Astrocyte (in vitro differentiated cells and primary cell): ENCODE measurements around the gene CHN2. TPM values are rescaled to one million over a fixed set of nuclear protein-coding genes. Genes with fewer than 3 reads are reported as not detected.
A peak's percentile ranks its signal among the peaks of the same experiment; 100 is the strongest.

ENCODE experiments used
- DNase-seq: peaks from one replicate; pipeline ENCODE4 v3.0.0-alpha.2; 2010; ENCODE audit warnings: low read depth
- FAIRE-seq: peaks from 2 replicates; lab custom pipeline; 2011; peaks lifted over from hg19 to GRCh38; lab: Jason Lieb, UNC
- H2AFZ ChIP-seq: 2 replicates; pipeline ENCODE4 v1.6.0; 2012; ENCODE audit warnings: low read depth, low read length, inconsistent platforms
- H3K27ac ChIP-seq: 2 replicates; pipeline ENCODE4 v1.5.1; 2011; ENCODE audit warnings: low read depth, low read length, inconsistent platforms
- H3K27me3 ChIP-seq: 2 replicates; pipeline ENCODE4 v1.6.0; 2011; ENCODE audit warnings: low read length, inconsistent platforms; ENCODE audit not compliant: insufficient read depth
- H3K36me3 ChIP-seq: 2 replicates; pipeline ENCODE4 v1.5.1; 2011; ENCODE audit warnings: low read length, inconsistent platforms; ENCODE audit not compliant: insufficient read depth
- H3K4me1 ChIP-seq: 2 replicates; pipeline ENCODE4 v1.5.1; 2011; ENCODE audit warnings: low read length, inconsistent platforms; ENCODE audit not compliant: insufficient read depth
- H3K4me2 ChIP-seq: 2 replicates; pipeline ENCODE4 v1.6.0; 2012; ENCODE audit warnings: low read length, inconsistent platforms
- H3K4me3 ChIP-seq: 2 replicates; pipeline ENCODE4 v1.5.1; 2011; ENCODE audit warnings: low read depth, mild to moderate bottlenecking, low read length, inconsistent platforms; ENCODE audit not compliant: insufficient read depth
- H3K79me2 ChIP-seq: 2 replicates; pipeline ENCODE4 v1.6.0; 2012; ENCODE audit warnings: mild to moderate bottlenecking, low read length, inconsistent platforms; ENCODE audit not compliant: insufficient read depth
- H3K9ac ChIP-seq: 2 replicates; pipeline ENCODE4 v1.6.0; 2012; ENCODE audit warnings: mild to moderate bottlenecking, low read length, inconsistent platforms
- H3K9me3 ChIP-seq: 2 replicates; pipeline ENCODE4 v1.5.1; 2012; ENCODE audit warnings: low read depth, mild to moderate bottlenecking, low read length, inconsistent platforms; ENCODE audit not compliant: insufficient read depth
- H4K20me1 ChIP-seq: 2 replicates; pipeline ENCODE4 v1.6.0; 2012; ENCODE audit warnings: low read length, inconsistent platforms; ENCODE audit not compliant: insufficient read depth
- H3K27ac Mint-ChIP-seq: one replicate; pipeline ENCODE4 v1.8.0; 2021; ENCODE audit warnings: mild to moderate bottlenecking, mixed read lengths; ENCODE audit not compliant: unreplicated experiment
- H3K27me3 Mint-ChIP-seq: one replicate; pipeline ENCODE4 v1.8.0; 2021; ENCODE audit warnings: low read depth, mixed read lengths; ENCODE audit not compliant: unreplicated experiment
- H3K36me3 Mint-ChIP-seq: one replicate; pipeline ENCODE4 v1.8.0; 2021; ENCODE audit warnings: low read depth, mixed read lengths; ENCODE audit not compliant: unreplicated experiment
- H3K4me1 Mint-ChIP-seq: one replicate; pipeline ENCODE4 v1.8.0; 2021; ENCODE audit warnings: low read depth, mixed read lengths; ENCODE audit not compliant: unreplicated experiment
- H3K4me3 Mint-ChIP-seq: one replicate; pipeline ENCODE4 v1.8.0; 2021; ENCODE audit warnings: mild to moderate bottlenecking, moderate library complexity, mixed read lengths; ENCODE audit not compliant: unreplicated experiment
- H3K9me3 Mint-ChIP-seq: one replicate; pipeline ENCODE4 v1.8.0; 2021; ENCODE audit warnings: mild to moderate bottlenecking, mixed read lengths; ENCODE audit not compliant: unreplicated experiment
- EZH2 ChIP-seq: IDR thresholded peaks from 2 replicates; pipeline ENCODE4 v1.6.1; 2012; ENCODE audit warnings: mild to moderate bottlenecking, low read length, inconsistent platforms; ENCODE audit not compliant: insufficient read depth
- total RNA-seq: library from RNA; stranded (reverse); gene quantifications from 2 replicates; pipeline ENCODE4 v1.2.1, GENCODE V29; 2021
- TF ChIP-seq, protein P1 (sequence below): IDR thresholded peaks from 2 replicates; pipeline ENCODE4 v1.5.1; 2011; ENCODE audit warnings: low read depth, mild to moderate bottlenecking, inconsistent platforms, low read length, moderate library complexity; ENCODE audit not compliant: insufficient read depth

Gene CHN2
- total RNA-seq, 1 donor from 2014 or later = 2.5 TPM

DNA sequence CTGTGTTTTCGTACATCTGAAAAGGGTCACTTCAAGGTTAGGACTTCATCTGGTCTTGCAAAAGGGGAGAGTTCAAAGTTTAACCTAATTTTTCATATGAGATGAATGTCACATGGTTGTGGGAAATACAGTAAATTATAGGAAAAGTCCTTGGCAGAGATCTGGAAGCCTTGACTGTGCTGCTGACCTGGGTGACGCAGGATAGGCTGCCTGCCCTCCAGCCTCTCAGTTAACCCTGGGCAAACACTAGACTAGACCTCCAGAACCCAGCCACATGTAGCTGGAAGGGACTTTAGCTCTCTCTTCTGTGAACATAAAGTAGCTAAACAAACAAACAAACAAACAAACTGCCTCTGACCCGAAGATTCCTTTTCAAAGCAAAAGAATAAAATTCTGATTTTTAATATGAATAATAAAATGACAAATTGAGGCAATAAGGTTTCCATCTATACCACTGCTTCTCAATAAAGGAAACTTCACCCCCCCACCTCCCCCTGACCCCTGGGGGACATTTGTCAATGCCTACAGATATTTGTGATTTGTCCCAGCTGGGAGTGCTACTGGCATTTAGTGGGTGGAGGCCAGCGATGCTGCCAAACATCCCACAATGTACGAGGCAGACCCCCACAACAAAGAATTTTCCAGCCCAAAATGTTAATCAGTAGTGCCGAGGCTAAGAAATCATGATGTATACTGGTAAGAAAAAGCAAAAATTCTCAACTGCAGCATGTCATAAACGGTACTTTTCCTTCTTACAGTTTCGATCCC lies 293.8 kb downstream of the CHN2 start:
- no peaks in the 10 kb centered on the region for H3K36me3 Mint-ChIP-seq
- H3K9ac ChIP-seq = peak overlapping the region; percentile 34
- H2AFZ ChIP-seq = no peak overlapping the region

DNA sequence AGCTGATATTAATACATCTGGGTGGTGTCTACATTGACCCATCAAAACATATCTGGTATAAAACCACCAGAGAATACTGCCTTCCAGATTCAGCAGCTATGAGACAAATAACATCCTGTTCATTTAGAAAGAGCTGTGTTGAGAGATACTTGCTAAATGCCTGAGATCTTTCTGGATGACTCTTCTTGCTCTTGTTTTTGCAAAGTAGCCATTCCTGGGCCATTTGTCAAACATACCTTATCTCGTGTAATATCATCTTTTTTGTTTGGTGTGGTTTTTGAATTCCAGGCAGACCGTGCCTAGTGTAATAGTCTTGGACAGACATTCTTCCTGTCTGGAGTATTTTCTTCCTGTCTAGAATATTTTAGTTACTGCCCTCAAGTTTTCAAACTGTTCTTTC lies 294.4 kb downstream of the CHN2 start:
- Mint-ChIP-seq H3K36me3 (no peaks in the 10 kb centered on the region), H3K27ac (peak overlapping the region; percentile 97), H3K4me3 (no peak overlapping the region), H3K4me1 (peaks cover 61% of the 10 kb centered on the region), H3K9me3 (no peaks in the 10 kb centered on the region), H3K27me3 (no peaks in the 10 kb centered on the region)
- H3K4me3 ChIP-seq = no peak overlapping the region
- no peaks in the 10 kb centered on the region for H3K27me3 ChIP-seq
- no peak for TF ChIP-seq EZH2
- TF ChIP-seq, protein P1, sequence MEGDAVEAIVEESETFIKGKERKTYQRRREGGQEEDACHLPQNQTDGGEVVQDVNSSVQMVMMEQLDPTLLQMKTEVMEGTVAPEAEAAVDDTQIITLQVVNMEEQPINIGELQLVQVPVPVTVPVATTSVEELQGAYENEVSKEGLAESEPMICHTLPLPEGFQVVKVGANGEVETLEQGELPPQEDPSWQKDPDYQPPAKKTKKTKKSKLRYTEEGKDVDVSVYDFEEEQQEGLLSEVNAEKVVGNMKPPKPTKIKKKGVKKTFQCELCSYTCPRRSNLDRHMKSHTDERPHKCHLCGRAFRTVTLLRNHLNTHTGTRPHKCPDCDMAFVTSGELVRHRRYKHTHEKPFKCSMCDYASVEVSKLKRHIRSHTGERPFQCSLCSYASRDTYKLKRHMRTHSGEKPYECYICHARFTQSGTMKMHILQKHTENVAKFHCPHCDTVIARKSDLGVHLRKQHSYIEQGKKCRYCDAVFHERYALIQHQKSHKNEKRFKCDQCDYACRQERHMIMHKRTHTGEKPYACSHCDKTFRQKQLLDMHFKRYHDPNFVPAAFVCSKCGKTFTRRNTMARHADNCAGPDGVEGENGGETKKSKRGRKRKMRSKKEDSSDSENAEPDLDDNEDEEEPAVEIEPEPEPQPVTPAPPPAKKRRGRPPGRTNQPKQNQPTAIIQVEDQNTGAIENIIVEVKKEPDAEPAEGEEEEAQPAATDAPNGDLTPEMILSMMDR = no peak
- no peak overlapping the region for H2AFZ ChIP-seq
- FAIRE-seq (peak; percentile 96), DNase-seq (peak; percentile 93)
- H3K27ac ChIP-seq = peak overlapping the region; percentile 86
- no peaks in the 10 kb centered on the region for H4K20me1 ChIP-seq
- peak overlapping the region; percentile 65 for H3K4me2 ChIP-seq
- H3K4me1 ChIP-seq = peaks cover 5% of the 10 kb centered on the region
- H3K9me3 ChIP-seq = no peaks in the 10 kb centered on the region
- no peaks in the 10 kb centered on the region for H3K36me3 ChIP-seq
- H3K79me2 ChIP-seq = no peaks in the 10 kb centered on the region
- peak overlapping the region; percentile 34 for H3K9ac ChIP-seq

More for the DNA sequence above, 293.8 kb downstream of the CHN2 start:
- Histone ChIP-seq H4K20me1 (no peaks in the 10 kb centered on the region), H3K4me3 (no peak overlapping the region), H3K27me3 (peaks cover under 1% of the 10 kb centered on the region), H3K79me2 (no peaks in the 10 kb centered on the region), H3K27ac (peak overlapping the region; percentile 24), H3K4me2 (peak overlapping the region; percentile 65), H3K4me1 (peaks cover 5% of the 10 kb centered on the region), H3K36me3 (no peaks in the 10 kb centered on the region), H3K9me3 (no peaks in the 10 kb centered on the region)
- peak overlapping the region; percentile 23 for H3K4me3 Mint-ChIP-seq
- H3K4me1 Mint-ChIP-seq = peaks cover 65% of the 10 kb centered on the region
- H3K9me3 Mint-ChIP-seq = no peaks in the 10 kb centered on the region
- no peaks in the 10 kb centered on the region for H3K27me3 Mint-ChIP-seq
- peak; percentile 29 for FAIRE-seq
- no peak for DNase-seq
- TF ChIP-seq, protein P1 = no peak
- TF ChIP-seq EZH2 = no peak
- peak overlapping the region; percentile 97 for H3K27ac Mint-ChIP-seq

DNA sequence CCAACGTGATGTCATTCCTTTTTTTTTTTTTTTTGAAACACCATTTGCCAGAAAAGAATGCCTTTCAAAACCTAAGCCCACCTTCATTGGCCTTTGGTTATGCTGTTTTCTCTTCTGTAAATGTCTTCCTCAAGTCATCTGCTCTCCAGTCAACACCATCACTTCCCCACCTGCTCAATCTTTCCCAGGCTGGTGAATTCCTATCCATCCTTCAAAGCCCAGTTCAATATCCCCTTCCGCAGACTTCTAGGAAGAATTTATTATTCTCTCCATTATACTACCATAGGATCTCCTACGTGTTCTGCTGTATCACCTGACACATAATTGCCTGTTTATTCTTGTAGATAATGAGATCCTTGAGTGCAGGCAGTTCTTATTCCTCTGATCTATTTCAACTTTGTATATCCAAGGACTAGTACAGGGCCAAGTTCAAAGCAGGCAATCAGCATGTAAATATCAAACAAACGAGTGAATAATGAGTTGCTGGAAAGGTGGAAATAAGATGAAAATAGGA lies 295.6 kb downstream of the CHN2 start:
- no peak for FAIRE-seq

More for the DNA sequence above, 295.6 kb downstream of the CHN2 start:
- Histone ChIP-seq H3K4me2 (no peak overlapping the region), H3K4me3 (no peak overlapping the region), H4K20me1 (no peaks in the 10 kb centered on the region), H3K9ac (no peak overlapping the region), H3K9me3 (no peaks in the 10 kb centered on the region), H3K79me2 (no peaks in the 10 kb centered on the region), H3K27ac (peak overlapping the region; percentile 86), H2AFZ (no peak overlapping the region), H3K27me3 (no peaks in the 10 kb centered on the region), H3K4me1 (peaks cover 5% of the 10 kb centered on the region), H3K36me3 (no peaks in the 10 kb centered on the region)
- no peaks in the 10 kb centered on the region for H3K9me3 Mint-ChIP-seq
- peak overlapping the region; percentile 97 for H3K27ac Mint-ChIP-seq
- H3K27me3 Mint-ChIP-seq = no peaks in the 10 kb centered on the region
- H3K36me3 Mint-ChIP-seq = no peaks in the 10 kb centered on the region
- H3K4me1 Mint-ChIP-seq = peaks cover 54% of the 10 kb centered on the region
- TF ChIP-seq, protein P1 = no peak
- TF ChIP-seq EZH2 = no peak
- no peak for DNase-seq
- H3K4me3 Mint-ChIP-seq = no peak overlapping the region
